ENCODE measurements around the gene SH3PXD2A.

DNA sequence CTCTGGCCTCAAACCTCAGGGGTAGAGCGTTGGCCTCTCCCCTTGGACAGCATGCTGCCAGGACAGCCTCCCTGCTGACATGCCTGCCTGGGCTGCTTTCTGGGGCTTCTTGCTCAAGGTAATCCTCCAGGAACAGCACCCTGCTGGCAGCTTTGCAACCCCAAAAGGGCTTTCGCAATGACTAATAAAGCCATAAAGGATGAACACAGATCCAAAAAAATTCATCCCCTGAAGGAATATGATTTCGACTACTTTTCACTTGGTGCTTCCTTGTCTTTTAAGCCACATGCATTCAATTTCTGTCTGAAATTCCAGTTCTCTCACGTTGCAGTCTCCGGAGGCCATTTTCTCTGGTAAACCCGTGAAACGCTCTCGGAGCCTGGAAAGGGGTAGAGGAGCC is 15.1 kb upstream of the SH3PXD2A start:
- TF ChIP-seq PAX5 (IDR thresholded peaks at IDR 0.05; ENCODE audit: insufficient read depth, low read length, severe bottlenecking): no peak
- TF ChIP-seq POLR2A (IDR thresholded peaks at IDR 0.05; ENCODE audit: low read depth, low read length): no peak
- TF ChIP-seq POLR2AphosphoS5 (IDR thresholded peaks at IDR 0.05; ENCODE audit: low read depth, low read length): no peak
- no peak for TF ChIP-seq TAF1 (IDR thresholded peaks at IDR 0.05; ENCODE audit: low read depth, low read length)
- no peak for TF ChIP-seq POU2F2 (IDR thresholded peaks at IDR 0.05; ENCODE audit: low read depth, low read length)

All from GM12891 (cell line).